Skin of body (tissue), 2 donors: ENCODE measurements around the gene FYCO1. TPM values are rescaled to one million over a fixed set of nuclear protein-coding genes. Genes with fewer than 3 reads are reported as not detected.
"Not testable (repeated sequence)": the region's sequence is repeated elsewhere in the genome, so short reads cannot be mapped to it uniquely, and the experiment has no call there.

Experiments
- DNase-seq: peaks from one replicate; lab custom pipeline; 2025; lab: John Stamatoyannopoulos, UW
- total RNA-seq: library from RNA; depleted of rRNA; stranded (reverse); fragments of >200 nt; gene quantifications from one replicate; pipeline ENCODE4 v1.2.3, GENCODE V29; 2014

Gene FYCO1
- total RNA-seq = 22.9 TPM

- DNase-seq = peak; percentile 79
Observed at GRCh38 chr3:45995236-45996192, at the start of gene FYCO1. Gene FYCO1 (minus strand): TSS chr3:45995824. CDS start chr3:45984910, 10,914 bp downstream.

GRCh38 chr3:46038916-46039315, 43.3 kb upstream of the FYCO1 start:
- no peak for DNase-seq

DNA sequence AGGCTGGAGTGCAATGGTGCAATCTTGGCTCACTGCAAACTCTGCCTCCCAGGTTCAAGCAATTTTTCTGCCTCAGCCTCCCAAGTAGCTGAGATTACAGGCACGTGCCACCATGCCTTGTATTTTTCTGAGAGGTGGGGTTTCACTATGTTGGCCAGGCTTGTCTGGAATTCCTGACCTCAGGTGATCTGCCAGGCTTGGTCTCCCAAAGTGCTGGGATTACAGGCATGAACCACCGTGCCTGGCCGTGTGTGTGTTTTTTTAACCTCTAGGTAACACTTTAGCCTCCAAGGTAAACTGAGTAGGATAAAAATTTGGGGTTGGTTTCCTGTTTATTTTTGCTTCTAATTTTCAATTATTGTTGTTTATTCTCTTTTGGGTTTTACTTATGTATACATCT, 42.4 kb upstream of the FYCO1 start:
- not testable (repeated sequence) for DNase-seq

GRCh38 chr3:46036191-46036590, 40.6 kb upstream of the FYCO1 start:
- no peak for DNase-seq

DNA sequence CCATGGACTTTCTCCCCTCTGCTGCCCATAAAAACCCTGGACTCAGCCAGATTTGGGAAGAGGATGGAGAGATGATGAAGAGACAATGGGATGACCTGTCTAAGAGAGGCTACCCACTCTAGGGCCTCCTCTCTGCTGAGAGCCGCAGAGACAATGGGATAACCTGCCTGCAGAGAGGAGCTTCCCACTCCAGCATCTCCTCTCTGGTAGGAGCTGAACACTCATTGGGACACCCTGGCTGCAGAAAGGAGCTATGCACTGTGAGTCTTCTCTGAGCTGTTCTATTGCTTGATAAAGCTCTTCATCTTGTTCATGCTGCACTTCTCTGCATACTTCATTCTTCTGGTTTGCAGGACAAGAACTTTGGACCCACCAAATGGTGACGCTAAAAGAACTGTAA, 36.1 kb upstream of the FYCO1 start:
- no peak for DNase-seq

DNA sequence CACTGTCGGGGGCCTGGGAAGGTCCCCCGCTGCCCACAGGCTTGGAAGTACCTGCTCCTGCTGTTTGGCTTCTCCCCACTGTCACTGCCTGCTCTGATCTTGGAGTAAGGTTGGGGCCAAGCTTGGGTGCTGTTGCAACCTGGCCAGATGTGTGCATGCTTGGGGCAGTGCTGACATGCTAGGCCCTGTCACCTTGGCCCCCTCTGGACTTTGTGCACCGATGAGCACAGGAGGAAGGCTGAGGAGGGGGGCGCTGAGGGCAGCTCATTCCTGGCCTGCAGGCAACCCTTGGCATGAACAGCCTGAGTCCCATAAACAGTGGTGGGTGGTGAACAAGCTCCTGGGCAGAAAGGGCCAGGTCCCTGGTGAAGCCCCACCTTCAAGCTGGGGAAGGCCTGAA, 35.6 kb upstream of the FYCO1 start:
- DNase-seq = no peak

- DNase-seq = no peak
Observed at GRCh38 chr3:46030626-46031025, 35.0 kb upstream of the FYCO1 start.

DNA sequence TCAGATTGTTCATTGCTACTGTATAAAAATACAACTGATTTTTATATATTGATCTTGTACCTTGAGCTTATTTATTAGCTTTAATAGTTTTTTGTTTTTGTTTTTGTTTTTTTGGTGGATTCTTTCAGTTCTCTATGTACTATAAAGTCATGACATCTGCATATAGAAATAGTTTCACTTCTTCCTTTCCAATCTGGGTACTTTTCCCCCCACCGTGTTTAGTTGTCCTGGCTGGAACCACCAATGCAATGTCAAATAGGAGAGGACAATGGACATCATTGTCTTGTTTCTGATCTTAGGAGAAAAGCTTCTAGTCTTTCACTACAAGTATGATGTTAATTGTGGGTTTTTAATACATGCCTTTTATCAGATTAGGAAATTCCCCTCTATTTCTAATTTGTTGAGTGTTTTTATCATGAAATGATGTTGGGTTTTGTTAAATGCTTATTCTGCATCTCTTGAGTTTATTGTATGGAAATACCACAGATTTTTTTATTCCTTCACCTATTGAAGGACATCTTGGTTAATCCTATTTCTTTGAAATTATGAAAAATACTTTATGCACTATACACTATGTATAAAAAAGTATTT, 34.4 kb upstream of the FYCO1 start:
- DNase-seq = no peak

DNA sequence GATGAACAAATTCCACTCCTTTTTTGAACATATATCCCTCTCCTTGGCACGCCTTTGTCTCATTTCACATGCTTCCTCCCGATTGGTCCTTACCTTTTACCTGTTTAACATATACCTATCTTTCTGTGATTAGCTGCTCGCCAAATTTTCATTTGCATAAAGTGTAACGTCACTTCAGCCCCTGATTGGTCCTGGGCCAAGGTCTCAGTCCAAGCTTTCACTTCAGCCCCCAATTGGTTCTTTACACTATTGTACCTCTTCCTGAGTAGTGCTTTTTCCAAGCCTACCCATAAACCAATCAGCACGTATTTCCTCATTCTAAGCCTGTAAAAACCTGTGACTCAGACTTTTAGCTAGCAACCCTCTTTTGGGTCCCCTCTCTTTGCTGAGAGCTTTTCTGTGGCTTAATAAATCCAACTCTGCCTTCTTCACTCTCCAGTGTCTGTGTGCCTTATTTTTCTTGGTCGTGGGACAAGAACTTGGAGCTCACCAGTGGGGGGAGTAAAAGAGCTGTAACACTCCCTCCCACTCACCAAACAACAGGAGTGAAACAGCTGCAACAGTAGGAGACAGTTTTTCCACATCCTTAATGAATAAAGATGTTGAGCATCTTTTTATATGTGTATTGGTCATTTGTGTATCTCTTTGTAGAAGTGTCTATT, 32.2 kb upstream of the FYCO1 start:
- DNase-seq = no peak

- no peak for DNase-seq
Observed at GRCh38 chr3:46027021-46027705, 31.5 kb upstream of the FYCO1 start, which contains the start of gene XCR1. Gene XCR1 (minus strand): TSS chr3:46027483. CDS start chr3:46021947, 5,536 bp downstream.

DNA sequence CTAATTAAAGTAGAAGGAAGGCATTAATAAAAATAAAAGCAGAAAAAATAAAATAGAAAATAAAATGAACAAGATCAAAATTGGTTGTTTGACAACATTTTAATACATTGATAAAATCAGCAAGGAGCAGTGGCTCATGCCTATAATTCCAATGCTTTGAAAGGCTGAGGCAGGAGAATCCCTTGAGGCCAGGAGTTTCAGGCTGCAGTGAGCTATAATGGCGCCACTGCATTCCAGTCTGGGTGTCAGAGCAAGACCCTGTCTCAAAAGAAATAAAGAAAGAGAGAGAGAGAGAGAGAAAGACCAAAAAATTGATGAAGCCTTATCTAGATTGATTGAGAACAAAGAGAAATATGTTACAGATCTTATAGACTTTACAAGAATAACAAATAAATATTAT, 29.5 kb upstream of the FYCO1 start:
- no peak for DNase-seq

DNA sequence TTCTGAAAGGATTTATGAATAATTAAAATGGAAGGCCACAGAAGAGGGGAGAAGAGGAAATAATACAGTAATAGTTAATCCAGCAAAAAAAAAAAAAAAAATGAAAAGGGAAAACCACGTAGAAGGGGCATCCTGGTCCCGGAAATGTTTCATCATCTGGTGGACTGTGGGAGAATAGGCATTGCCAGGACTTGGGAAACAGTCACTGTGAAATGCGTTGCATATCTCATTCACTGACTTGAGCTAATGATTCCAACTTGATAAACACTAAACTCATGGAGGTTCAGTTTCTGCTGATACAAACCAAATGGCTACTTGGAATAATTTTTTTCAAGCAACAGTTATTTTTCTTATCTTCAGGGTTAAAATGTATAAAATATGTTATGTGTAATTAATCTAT, 28.5 kb upstream of the FYCO1 start:
- DNase-seq = no peak

GRCh38 chr3:46022909-46023785, 27.5 kb upstream of the FYCO1 start:
- DNase-seq = no peak

GRCh38 chr3:46021516-46021915, 25.9 kb upstream of the FYCO1 start:
- DNase-seq = no peak

DNA sequence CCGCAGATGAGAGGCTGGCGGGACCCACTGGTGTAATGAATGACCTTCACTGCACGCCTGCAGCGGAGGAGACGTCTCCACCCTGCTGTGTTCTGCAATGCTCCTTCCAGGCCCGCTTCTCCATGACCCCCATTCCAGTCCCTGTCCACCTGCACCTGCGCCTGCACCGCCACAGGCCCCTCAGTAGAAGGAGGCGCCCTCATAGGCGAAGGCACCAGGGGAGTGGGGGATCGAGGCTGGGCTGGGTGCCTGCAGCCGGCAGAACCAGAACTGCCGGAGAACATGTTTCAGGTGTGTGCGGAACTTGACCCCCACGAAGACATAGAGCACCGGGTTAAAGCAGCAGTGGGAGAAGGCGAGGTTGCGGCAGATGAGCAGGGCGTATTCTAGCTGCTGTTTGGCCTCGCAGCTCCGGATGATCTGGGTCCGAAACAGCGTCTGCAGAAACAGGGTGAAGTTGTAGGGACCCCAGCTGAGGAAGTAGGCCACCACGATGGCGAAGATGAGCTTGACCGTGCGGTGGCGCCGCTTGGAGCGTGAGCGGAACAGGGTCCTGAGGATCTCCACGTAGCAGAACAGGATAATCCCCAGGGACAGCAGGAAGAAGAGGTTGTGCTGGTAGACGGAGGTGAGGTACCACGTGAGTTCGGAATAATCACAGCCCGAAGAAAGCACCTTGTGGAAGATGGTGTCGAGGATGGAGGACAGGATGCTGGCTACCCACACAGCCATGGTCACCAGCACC, 25.3 kb upstream of the FYCO1 start:
- DNase-seq = no peak

DNA sequence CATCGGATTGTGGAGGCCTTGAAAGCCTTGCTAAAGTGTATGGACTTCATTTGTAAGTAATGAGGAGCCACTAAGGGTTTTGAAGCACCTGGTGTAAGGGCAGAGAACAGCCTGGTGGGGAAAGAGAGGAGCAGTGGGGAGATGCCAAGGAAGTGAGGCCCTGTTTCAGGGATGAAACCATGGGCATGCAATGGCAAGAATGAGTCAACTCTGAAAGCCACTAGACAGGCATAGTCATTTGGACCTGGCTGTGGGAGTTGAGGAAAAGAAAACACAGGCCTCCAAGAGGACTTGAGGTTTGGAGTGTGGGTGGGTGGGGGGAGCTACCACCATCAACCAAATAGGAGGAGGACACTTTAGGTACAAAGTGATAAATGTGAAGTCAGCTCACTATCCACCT, 24.1 kb upstream of the FYCO1 start:
- DNase-seq = no peak

DNA sequence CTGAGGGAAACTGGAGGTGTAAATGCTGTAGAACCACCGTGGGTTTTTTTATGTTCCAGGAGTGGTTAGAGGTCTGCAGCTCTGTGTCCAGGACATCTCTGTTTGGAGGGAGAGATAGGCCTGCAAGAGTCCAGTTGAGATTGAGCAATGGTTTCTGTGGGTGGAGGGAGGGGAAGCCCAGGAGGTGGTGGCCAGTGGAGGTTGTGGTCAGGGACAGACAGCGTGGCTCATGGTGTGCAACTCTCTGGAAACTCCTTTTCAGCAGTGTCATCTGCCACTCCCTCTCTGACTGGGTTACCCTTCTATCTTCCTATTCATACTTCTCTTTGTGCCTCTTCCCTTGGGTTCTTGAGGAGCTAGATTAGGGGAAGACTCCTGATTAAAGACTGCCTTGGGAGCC, 22.1 kb upstream of the FYCO1 start:
- DNase-seq = no peak

- DNase-seq = no peak
Observed at GRCh38 chr3:46013316-46014094, 17.9 kb upstream of the FYCO1 start.

DNA sequence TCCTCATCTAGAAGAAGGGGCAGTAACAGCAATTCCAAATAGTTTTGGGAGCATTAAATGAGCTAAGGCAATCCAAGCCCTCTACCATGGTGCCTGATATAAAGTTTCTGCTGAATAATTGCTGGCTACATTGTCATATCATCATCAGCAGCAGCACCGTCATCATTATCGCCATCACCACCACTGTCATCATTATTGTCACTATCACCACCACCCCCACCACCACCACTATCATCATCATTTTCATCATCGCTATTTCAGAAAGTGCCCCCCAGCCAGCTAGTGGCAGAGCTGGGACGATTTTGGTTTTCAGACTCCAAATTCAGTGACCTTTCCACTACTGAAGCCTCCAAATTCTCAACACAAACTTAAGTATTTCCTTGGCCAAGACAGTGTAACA, 16.6 kb upstream of the FYCO1 start:
- DNase-seq = no peak
